Endodermal cell (in vitro differentiated cells): ENCODE results near the gene ZCCHC14. TPM values are rescaled to one million over a fixed set of nuclear protein-coding genes. Genes with fewer than 3 reads are reported as not detected.

Experiments
- DNase-seq: peaks from one replicate; pipeline ENCODE4 v3.0.0-alpha.2; 2017
- H3K27ac ChIP-seq: 2 replicates; pipeline ENCODE4 v1.5.1; 2013; ENCODE audit warnings: mild to moderate bottlenecking, low read depth, low read length, moderate library complexity
- H3K27me3 ChIP-seq: 2 replicates; pipeline ENCODE4 v1.6.1; 2013; ENCODE audit warnings: mild to moderate bottlenecking, low read length, moderate library complexity; ENCODE audit not compliant: insufficient read depth, control insufficient read depth, poor library complexity, severe bottlenecking
- H3K36me3 ChIP-seq: 2 replicates; pipeline ENCODE4 v1.7.0; 2013; ENCODE audit warnings: mild to moderate bottlenecking, low read length, moderate library complexity; ENCODE audit not compliant: control insufficient read depth, insufficient read depth
- H3K4me1 ChIP-seq: one replicate; pipeline ENCODE4 v1.7.0; 2013; ENCODE audit warnings: low read length; ENCODE audit not compliant: control insufficient read depth, insufficient read depth
- H3K4me3 ChIP-seq: 2 replicates; pipeline ENCODE4 v1.5.1; 2013; ENCODE audit warnings: mild to moderate bottlenecking, low read length, moderate library complexity
- H3K9ac ChIP-seq: 2 replicates; pipeline ENCODE4 v1.6.1; 2013; ENCODE audit warnings: mild to moderate bottlenecking, low read length, moderate library complexity; ENCODE audit not compliant: poor library complexity, severe bottlenecking; ENCODE audit errors: extremely low read depth
- H3K9me3 ChIP-seq: 2 replicates; pipeline ENCODE4 v1.6.1; 2013; ENCODE audit warnings: mild to moderate bottlenecking, low read length, moderate library complexity; ENCODE audit not compliant: control insufficient read depth
- H3K27ac Mint-ChIP-seq: 2 replicates; pipeline ENCODE4 v1.8.0; 2020; ENCODE audit warnings: mixed read lengths
- H3K27me3 Mint-ChIP-seq: 2 replicates; pipeline ENCODE4 v1.8.0; 2021; ENCODE audit warnings: mild to moderate bottlenecking, mixed read lengths; ENCODE audit not compliant: insufficient read depth
- H3K36me3 Mint-ChIP-seq: 2 replicates; pipeline ENCODE4 v1.8.0; 2020; ENCODE audit warnings: low read depth, mixed read lengths
- H3K4me1 Mint-ChIP-seq: 2 replicates; pipeline ENCODE4 v1.8.0; 2020; ENCODE audit warnings: mixed read lengths
- H3K4me3 Mint-ChIP-seq: 2 replicates; pipeline ENCODE4 v1.8.0; 2020; ENCODE audit warnings: mild to moderate bottlenecking, moderate library complexity, mixed read lengths
- H3K9me3 Mint-ChIP-seq: 2 replicates; pipeline ENCODE4 v1.8.0; 2020; ENCODE audit warnings: mild to moderate bottlenecking, mixed read lengths
- CTCF ChIP-seq: fragments of 200-600 bp; sonication (generic); conservative IDR thresholded peaks from 2 replicates; pipeline ENCODE4 v1.5.0; 2021; ENCODE audit warnings: antibody characterized with exemption, mild to moderate bottlenecking
- WGBS, 2 experiments: methylation state at CpG; one replicate each; pipeline versions ENCODE4 v1.1.5 to v1.1.7; 2013; ENCODE audit warnings: missing lambda C conversion rate in 2 of 2, mixed read lengths in 1 of 2; ENCODE audit not compliant: insufficient coverage in 1 of 2, insufficient read length in 1 of 2; 5-methylcytosine and 5-hydroxymethylcytosine counted together
- long read RNA-seq, 4 experiments: library from polyadenylated mRNA in 2 of 4; library from RNA in 1 of 4; library from capped mRNA in 1 of 4; stranded (forward) in 3 of 4; unstranded in 1 of 4; transcript quantifications; one replicate each; pipeline ENCODE4 v2.0.0, GENCODE V29; 2020 to 2021; ENCODE audit warnings: inconsistent platforms in 1 of 4
- polyA plus RNA-seq, 2 experiments: library from polyadenylated mRNA; stranded (reverse); fragments of 50-300 nt; gene quantifications; one replicate each; pipeline ENCODE4 v1.2.3, GENCODE V29; 2013
- total RNA-seq, 2 donors: library from RNA; stranded (reverse); fragmentation: NEBNext Ultra II Directional in 1 of 2; extraction: Animal tissue kit (Norgen Biotek cat#: 25700) in 1 of 2; gene quantifications; 2 replicates in 1 of 2; 3 replicates in 1 of 2; pipeline ENCODE4 v1.2.1, GENCODE V29; 2021

Gene ZCCHC14
- 10 to 100 TPM; 27.3 to 33.7 TPM for total RNA-seq
- polyA plus RNA-seq (2013, experiment 1 of 2) = 32.5 TPM
- 30.0 TPM for polyA plus RNA-seq (2013, experiment 2 of 2)
- long read RNA-seq, experiment 1, full-length matches to known transcripts = 1 of 16 reads
- long read RNA-seq, experiment 1, partial matches to known transcripts = 4 of 16 reads
- long read RNA-seq, experiment 1, other reads (novel, unspliced or antisense) = 11 of 16 reads
- long read RNA-seq, experiment 2, full-length matches to known transcripts = 3 of 20 reads
- long read RNA-seq, experiment 2, partial matches to known transcripts = 16 of 20 reads
- long read RNA-seq, experiment 2, other reads (novel, unspliced or antisense) = 1 of 20 reads
- long read RNA-seq, experiment 3, partial matches to known transcripts = 4 of 10 reads
- long read RNA-seq, experiment 3, other reads (novel, unspliced or antisense) = 6 of 10 reads
- long read RNA-seq, experiment 4, partial matches to known transcripts = 0 of 1 reads
- long read RNA-seq, experiment 4, other reads (novel, unspliced or antisense) = 1 of 1 reads

DNA sequence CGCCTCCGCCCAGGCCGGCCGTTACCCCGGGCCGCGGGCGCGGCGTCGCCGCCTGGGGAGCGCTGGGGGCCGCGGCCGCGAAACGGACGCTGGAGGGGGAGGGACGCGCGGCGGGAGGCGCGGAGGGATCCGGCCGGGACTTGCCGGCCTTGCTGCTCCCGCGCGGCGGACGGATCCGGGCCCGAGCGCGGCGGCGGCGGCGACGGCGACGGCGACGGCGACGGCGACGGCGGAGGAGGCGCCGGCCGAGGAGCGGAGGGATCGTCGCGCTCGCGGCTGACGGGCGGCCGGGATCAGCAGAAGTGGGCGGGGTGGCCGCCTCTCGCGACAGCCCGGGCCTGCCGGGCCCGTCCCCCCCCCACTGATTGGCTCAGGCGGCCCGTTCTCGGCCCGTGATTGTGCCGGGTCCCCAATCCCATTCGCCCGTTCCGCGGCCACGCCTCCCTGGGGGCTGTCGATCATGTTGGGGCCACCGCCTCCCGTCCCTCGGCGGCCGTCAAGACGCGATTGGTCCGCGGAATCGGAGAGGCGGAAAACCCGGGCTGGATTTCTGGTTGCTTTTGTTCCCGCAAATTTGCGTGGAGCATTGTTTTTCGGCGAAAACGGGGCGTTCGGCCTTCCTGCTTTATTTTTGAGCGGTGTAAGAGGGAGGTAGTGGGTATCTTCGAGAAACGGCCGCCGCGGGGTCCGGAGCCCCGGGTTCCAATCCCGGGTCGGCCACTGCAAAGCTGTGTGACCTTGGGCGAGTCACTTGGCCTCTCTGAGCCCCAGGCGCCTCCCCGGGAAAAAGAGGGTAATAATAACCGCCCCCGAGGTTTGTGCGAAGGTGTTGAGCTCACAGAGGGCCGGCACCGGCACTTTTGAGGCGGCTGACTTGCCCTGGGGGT lies at the start of gene ZCCHC14:
TSS of gene ZCCHC14 (minus strand) at position 304 of the 887 bp plus-strand sequence. CDS start 786 bp downstream, outside the sequence.
- H3K36me3 Mint-ChIP-seq = peaks cover 4% of the 10 kb centered on the region
- 2 to 3% methylated on average over 41 to 119 of the region's 119 CpGs for WGBS, 2 experiments
- peak within 1 kb of the TSS; percentile 72 for H3K4me3 Mint-ChIP-seq
- Histone ChIP-seq H3K36me3 (no peaks in the 10 kb centered on the region), H3K4me3 (peak within 1 kb of the TSS; percentile 75), H3K9ac (no peak within 1 kb of the TSS), H3K27me3 (no peaks in the 10 kb centered on the region), H3K4me1 (no peaks in the 10 kb centered on the region), H3K27ac (peak within 1 kb of the TSS; percentile 77), H3K9me3 (no peaks in the 10 kb centered on the region)
- H3K9me3 Mint-ChIP-seq = no peaks in the 10 kb centered on the region
- H3K4me1 Mint-ChIP-seq = peaks cover 24% of the 10 kb centered on the region
- peak; percentile 99 for DNase-seq
- no peak for TF ChIP-seq CTCF
- peak within 1 kb of the TSS; percentile 90 for H3K27ac Mint-ChIP-seq
- H3K27me3 Mint-ChIP-seq = no peaks in the 10 kb centered on the region

GRCh38 chr16:87541872-87542234 lies 49.0 kb upstream of the ZCCHC14 start:
- no peaks in the 10 kb centered on the region for H3K4me1 Mint-ChIP-seq
- H3K27me3 Mint-ChIP-seq = no peaks in the 10 kb centered on the region
- TF ChIP-seq CTCF = no peak
- DNase-seq = no peak
- no peak overlapping the region for H3K4me3 Mint-ChIP-seq
- Histone ChIP-seq H3K9me3 (no peaks in the 10 kb centered on the region), H3K4me1 (no peaks in the 10 kb centered on the region), H3K4me3 (no peak overlapping the region), H3K36me3 (no peaks in the 10 kb centered on the region), H3K27me3 (no peaks in the 10 kb centered on the region), H3K9ac (no peak overlapping the region), H3K27ac (peak overlapping the region; percentile 82)
- no peaks in the 10 kb centered on the region for H3K36me3 Mint-ChIP-seq
- 75 to 81% methylated on average over 10 to 11 of the region's 11 CpGs for WGBS, 2 experiments
- peaks cover 19% of the 10 kb centered on the region for H3K9me3 Mint-ChIP-seq
- no peak overlapping the region for H3K27ac Mint-ChIP-seq

GRCh38 chr16:87541147-87541871 lies 48.5 kb upstream of the ZCCHC14 start:
- Histone ChIP-seq H3K9me3 (no peaks in the 10 kb centered on the region), H3K9ac (no peak overlapping the region), H3K4me3 (no peak overlapping the region), H3K27ac (peak overlapping the region; percentile 82), H3K36me3 (no peaks in the 10 kb centered on the region), H3K27me3 (no peaks in the 10 kb centered on the region), H3K4me1 (no peaks in the 10 kb centered on the region)
- Mint-ChIP-seq H3K4me3 (no peak overlapping the region), H3K9me3 (peaks cover 21% of the 10 kb centered on the region), H3K36me3 (no peaks in the 10 kb centered on the region), H3K4me1 (no peaks in the 10 kb centered on the region), H3K27me3 (peaks cover 2% of the 10 kb centered on the region), H3K27ac (no peak overlapping the region)
- DNase-seq = no peak
- TF ChIP-seq CTCF = no peak
- 88 to 93% methylated on average over 13 to 31 of the region's 31 CpGs for WGBS, 2 experiments
